T-helper 2 cell (primary cell): Measurements from ENCODE around the gene SYTL3.
"Not testable (repeated sequence)": the region's sequence is repeated elsewhere in the genome, so short reads cannot be mapped to it uniquely, and the experiment has no call there.

Experiments
- DNase-seq, 5 experiments: peaks; one replicate each; pipeline versions ENCODE4 v3.0.0 to v3.0.0-alpha.2; 2012 to 2022

Gene SYTL3

GRCh38 chr6:158662954-158663624 lies 13.2 kb downstream of the SYTL3 start:
- no peak for DNase-seq

DNA sequence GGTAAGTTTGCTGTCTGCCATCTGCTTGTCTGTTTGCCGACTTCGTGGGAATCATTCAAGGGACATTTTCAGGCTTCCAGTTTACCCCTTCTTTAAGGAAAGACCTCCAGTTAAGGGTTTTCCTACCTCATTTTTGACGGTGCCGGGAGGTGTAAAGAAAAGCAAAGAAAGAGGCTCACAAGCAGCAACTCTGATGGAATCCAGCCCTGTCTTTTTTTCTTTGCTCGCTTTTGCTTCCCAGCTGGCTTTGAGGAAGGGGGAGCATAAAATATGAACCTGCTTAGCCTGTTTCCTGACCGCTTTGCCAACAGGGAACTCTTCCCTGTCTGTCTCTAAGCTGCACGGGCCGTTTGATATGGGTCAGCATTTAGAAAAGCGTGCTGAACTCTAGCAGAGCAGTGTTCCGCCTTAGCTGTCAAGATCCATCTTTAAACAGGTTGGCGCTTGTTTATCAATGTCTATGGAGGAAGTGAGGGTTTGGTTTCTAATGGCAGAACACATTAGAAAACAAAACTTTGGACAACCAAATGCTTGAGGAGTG lies 13.8 kb downstream of the SYTL3 start:
- DNase-seq, result no peak

- DNase-seq, result no peak
Measured at GRCh38 chr6:158665332-158665731, 15.5 kb downstream of the SYTL3 start.

- no peak for DNase-seq
Measured at GRCh38 chr6:158666628-158667359, 16.9 kb downstream of the SYTL3 start.

GRCh38 chr6:158667360-158667981 lies 17.6 kb downstream of the SYTL3 start:
- no peak for DNase-seq

DNA sequence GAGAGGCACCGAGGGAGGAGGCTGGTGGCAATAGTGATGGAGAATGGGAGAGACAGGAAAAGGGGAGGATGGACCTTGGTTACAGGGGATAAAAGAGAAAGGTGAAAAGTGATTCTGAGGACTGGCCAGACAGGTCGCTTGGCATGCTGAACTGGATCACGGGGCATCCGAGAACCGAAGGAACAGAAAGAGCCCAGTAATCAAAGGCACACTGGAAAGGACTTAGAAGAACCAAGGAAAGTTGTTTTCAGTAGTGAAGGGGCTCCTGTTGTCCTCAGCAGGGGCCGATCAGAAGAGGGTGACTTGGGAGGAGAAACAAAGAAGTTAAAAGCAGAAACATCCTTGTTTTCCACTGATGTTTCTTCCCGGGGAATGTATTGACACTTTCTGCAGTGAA lies 18.9 kb downstream of the SYTL3 start:
- DNase-seq, result no peak

GRCh38 chr6:158669145-158670035 lies 19.5 kb downstream of the SYTL3 start:
- no peak for DNase-seq

- DNase-seq, result not testable (repeated sequence)
Measured at GRCh38 chr6:158672119-158672518, 22.3 kb downstream of the SYTL3 start.

- no peak for DNase-seq
Measured at GRCh38 chr6:158672726-158673125, 22.9 kb downstream of the SYTL3 start.

DNA sequence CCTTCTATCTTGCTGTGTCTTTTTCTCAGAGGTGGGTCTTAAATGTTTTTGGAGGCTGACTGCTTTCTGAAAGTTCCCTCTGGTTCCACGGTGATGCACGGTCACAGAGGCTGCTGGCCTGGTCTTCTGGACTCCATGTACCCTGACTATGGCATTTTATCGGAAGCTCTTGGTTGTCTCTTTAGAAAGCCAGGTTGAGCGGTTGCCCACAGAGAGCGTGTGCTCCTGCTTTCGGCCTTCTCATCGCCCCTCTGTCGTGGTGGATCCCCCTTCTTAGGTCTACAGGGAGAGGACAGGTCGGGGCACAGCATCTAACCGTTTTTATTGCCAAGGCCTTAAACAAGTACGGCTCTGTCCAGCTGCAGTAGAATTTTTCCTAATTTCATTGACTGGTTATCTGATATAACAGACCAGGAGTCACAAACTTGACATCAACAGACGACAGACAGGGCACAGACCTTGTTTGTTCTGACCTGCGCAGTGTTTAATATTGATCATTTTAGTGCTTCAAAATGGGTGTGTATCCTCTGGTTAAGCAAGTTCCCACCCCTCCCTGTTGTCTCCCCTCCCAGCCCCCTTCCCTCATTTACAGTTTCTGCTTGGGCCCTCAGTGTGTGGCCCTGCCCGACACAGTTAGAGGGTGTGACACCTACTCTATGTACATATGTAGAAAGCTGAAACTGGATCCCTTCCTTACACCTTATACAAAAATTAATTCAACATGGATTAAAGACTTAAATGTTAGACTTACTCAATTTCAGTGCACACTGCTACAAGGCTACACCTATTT lies 24.7 kb downstream of the SYTL3 start:
- no peak for DNase-seq

DNA sequence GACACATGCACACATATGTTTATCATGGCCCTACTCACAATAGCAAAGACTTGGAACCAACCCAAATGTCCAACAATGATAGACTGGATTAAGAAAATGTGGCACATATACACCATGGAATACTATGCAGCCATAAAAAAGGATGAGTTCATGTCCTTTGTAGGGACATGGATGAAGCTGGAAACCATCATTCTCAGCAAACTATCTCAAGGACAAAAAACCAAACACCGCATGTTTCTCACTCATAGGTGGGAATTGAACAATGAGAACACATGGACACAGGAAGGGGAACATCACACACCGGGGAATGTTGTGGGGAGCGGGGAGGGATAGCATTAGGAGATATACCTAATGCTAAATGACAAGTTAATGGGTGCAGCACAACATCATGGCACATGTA lies 27.2 kb downstream of the SYTL3 start:
- not testable (repeated sequence) for DNase-seq

DNA sequence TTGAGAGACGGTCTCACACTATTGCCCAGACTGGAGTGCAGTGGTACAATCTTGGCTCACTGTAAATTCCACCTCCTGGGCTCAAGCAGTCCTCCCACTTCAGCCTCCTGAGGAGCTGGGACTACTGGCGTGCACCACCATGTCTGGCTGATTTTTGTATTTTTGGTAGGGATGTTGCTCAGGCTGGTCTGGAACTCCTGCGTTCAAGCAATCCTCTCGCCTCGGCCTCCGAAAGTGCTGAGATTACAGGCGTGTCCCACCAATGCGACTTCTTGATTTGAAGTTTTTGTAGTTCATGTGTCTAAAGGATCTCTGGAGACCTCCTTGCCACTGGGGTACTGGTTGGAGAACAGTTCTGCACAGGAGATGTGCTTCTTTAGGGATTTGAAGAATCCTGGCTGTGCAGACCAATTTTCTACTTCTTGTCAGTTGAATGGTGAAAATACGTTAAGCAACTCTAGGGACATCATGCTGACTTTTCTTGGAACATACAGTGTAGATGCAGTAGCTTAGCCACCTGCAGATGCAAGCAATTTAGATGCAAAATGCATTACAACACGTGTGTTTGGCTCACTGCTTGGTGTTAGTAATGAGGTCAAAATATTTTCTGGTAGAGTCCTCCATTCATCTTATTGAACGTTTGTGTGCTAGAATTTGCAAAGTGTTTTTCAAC lies 28.2 kb downstream of the SYTL3 start:
- no peak for DNase-seq

- DNase-seq, result no peak
Measured at GRCh38 chr6:158680015-158680414, 30.2 kb downstream of the SYTL3 start.

DNA sequence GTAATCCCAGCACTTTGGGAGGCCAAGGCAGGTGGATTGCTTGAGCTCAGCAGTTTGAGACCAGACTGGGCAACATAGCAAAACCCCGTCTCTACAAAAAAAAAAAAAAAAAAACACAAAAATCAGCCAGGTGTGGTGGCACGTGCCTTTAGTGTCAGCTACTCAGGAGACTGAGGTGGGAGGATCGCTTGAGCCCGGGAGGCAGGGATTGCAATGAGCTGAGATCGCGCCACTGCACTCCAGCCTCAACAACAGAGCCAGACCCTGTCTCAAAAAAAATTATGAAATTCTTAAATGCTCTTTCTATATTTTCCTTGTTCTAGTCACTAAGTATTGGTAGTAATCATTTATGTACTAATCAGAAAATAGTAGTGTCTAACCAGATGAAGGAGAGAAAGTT lies 30.6 kb downstream of the SYTL3 start:
- DNase-seq, result no peak

DNA sequence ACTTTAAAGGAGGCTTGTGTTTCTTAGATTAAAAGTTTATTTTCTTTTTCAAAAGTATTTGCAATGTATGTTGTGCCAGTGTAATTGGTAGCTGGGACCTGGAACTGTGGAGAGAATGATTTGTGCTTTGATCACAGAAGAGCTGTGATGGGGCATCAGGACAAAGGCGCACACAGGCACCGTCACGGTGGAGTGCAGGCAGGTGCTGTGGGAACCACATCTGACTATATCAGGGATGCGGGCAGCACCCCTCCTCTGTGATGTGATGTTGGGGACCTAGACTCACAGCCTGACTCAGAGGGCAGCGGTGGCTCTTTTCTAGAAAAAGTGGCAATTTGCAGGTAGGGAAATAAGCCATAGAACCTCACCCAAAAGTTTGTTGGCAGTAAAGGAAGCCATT lies 34.5 kb downstream of the SYTL3 start:
- DNase-seq, result no peak

GRCh38 chr6:158684745-158685324 lies 35.0 kb downstream of the SYTL3 start:
- DNase-seq, result no peak

- no peak for DNase-seq
Measured at GRCh38 chr6:158686311-158686710, 36.5 kb downstream of the SYTL3 start.

- peak in 3 of 5 experiments; percentile 32 to 87 (median 86) for DNase-seq
Measured at GRCh38 chr6:158686791-158687381, 37.0 kb downstream of the SYTL3 start.

DNA sequence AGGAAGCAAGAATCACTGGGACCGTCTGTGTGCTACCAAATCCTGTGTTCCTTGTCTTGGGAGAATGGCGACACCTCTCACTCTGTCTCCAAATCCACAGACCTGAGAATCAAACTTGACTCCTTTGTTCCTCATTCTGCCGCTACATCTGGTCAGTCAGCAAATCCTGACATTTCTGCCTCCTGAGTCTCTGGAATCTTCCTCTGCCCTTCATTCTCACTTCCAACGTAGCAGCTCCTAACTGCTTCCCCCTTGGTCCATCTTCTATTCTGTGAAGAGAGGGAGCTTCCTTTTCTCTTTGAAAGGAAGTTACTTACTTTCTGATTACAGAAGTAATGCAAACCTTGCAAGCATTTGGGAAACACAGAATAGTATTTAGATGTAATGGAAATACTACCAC lies 37.7 kb downstream of the SYTL3 start:
- no peak for DNase-seq

GRCh38 chr6:158688860-158689259 lies 39.0 kb downstream of the SYTL3 start:
- no peak for DNase-seq
